Kidney (tissue), 14 donors: ENCODE results near the gene PRR19. TPM values are rescaled to one million over a fixed set of nuclear protein-coding genes. Genes with fewer than 3 reads are reported as not detected.

Source experiments
- DNase-seq, 5 donors: peaks; one replicate each; pipeline ENCODE4 v3.0.0-alpha.2; 2013 to 2020
- FAIRE-seq: peaks from 2 replicates; lab custom pipeline; 2012; peaks lifted over from hg19 to GRCh38; lab: Jason Lieb, UNC
- H3K27ac ChIP-seq, 2 donors: one replicate each; pipeline ENCODE4 v1.7.0; 2013; ENCODE audit warnings: low read depth in 2 of 2, low read length in 2 of 2, inconsistent platforms in 1 of 2
- H3K27me3 ChIP-seq: one replicate; pipeline ENCODE4 v1.7.1; 2013; ENCODE audit warnings: low read length, inconsistent platforms; ENCODE audit not compliant: control insufficient read depth, insufficient read depth
- H3K36me3 ChIP-seq, 3 donors: one replicate each; pipeline versions ENCODE4 v1.7.0 to v1.7.1; 2013; ENCODE audit warnings: low read length in 3 of 3, control low read depth in 1 of 3, inconsistent platforms in 1 of 3; ENCODE audit not compliant: insufficient read depth in 3 of 3, control insufficient read depth in 2 of 3
- H3K4me1 ChIP-seq, 3 donors: one replicate each; pipeline versions ENCODE4 v1.7.0 to v1.7.1; 2013; ENCODE audit warnings: low read length in 3 of 3, inconsistent platforms in 1 of 3, low read depth in 1 of 3; ENCODE audit not compliant: control insufficient read depth in 2 of 3, insufficient read depth in 2 of 3
- H3K4me3 ChIP-seq, 3 donors: one replicate each; pipeline versions ENCODE4 v1.7.0 to v1.8.1; 2013; ENCODE audit warnings: low read length in 3 of 3, control low read depth in 1 of 3, inconsistent platforms in 1 of 3
- H3K9ac ChIP-seq, 3 donors: one replicate each; pipeline versions ENCODE4 v1.7.0 to v1.7.1; 2013; ENCODE audit warnings: low read length in 3 of 3, control low read depth in 1 of 3, inconsistent platforms in 1 of 3
- H3K9me3 ChIP-seq, 3 donors: one replicate each; pipeline versions ENCODE4 v1.7.0 to v1.7.1; 2013; ENCODE audit warnings: low read length in 3 of 3, control low read depth in 1 of 3, inconsistent platforms in 1 of 3; ENCODE audit not compliant: control insufficient read depth in 2 of 3, insufficient read depth in 1 of 3
- intact Hi-C: fragments of 100-400 bp; cut with DNase I; formaldehyde crosslinking; loops from one replicate; pipeline ENCODE4 v1.11.1; 2022
- polyA plus RNA-seq: library from polyadenylated mRNA; stranded (reverse); fragments of 350-450 nt; fragmentation: Illumina TruSeq; extraction: RNeasy Lipid Tissue Mini Kit (QIAGEN cat#74804); gene quantifications from one replicate; pipeline ENCODE4 v1.2.3, GENCODE V29; 2014; ENCODE audit warnings: low read depth, low replicate concordance; ENCODE audit not compliant: insufficient read depth
- total RNA-seq: library from RNA; stranded (reverse); fragmentation: NEBNext Ultra II Directional; extraction: Animal tissue kit (Norgen Biotek cat#: 25700); gene quantifications from one replicate; pipeline ENCODE4 v1.2.1, GENCODE V29; 2021
- TF ChIP-seq, protein P1 (sequence below): IDR thresholded peaks from 3 replicates; pipeline ENCODE4 v1.5.1; 2012; ENCODE audit warnings: mild to moderate bottlenecking, moderate library complexity, borderline replicate concordance; ENCODE audit not compliant: insufficient read depth; ENCODE audit errors: extremely low read depth
- donor health status: control.
- donor health status: control.
- donor health status: control.
- donor health status: control.
- donor health status: control.
- donor health status: DM: yes; HTN: yes; CAD: no.
- donor health status: Normal renal cell carcinoma (clear cell type).

PRR19 gene
- total and polyA plus RNA-seq, 2 donors from 2014 or later = 0.47 to 0.71 TPM

DNA sequence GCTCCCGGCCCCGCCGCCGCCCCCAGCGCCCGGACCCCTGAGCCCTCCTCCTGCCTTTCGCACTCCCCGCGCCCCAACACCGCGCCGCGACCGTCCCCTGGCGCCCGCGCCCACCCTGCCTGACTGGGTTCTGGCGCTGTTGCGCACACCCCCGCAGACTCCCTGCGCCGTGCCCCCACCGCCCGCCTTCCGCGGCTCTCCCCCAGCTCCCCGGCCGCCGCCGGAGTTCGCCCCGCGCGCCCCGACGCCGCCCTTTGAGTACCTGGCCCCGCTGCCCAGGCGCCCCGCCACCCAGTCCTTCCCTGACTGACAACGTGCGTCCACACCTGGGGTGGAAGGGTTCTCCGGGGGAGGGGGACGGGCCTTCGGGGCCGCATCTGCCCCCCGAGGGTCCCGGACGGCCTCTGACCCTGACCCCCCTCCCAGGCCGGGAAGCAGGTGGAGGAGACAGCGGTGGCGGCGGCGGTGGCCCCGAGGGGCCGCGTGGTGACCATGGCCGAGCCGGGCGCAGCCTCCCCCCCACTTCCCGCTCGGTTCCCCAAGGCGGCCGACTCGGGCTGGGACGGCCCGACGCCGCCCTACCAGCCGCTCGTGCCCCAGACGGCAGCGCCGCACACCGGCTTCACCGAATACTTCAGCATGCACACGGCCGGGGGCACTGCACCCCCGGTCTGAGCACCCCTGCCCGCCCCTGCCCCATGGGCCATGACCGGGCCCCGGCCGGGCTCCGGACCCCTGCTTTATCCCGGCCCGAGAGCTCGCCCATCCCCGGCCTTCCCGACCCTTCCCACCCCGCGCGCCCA, 22.1 kb downstream of the PRR19 start:
- Histone ChIP-seq H3K9me3 (no peaks in the 10 kb centered on the region), H3K4me1 (peaks cover 0 to 10% (median 9%) of the 10 kb centered on the region in 3 donors), H3K9ac (no peak overlapping the region), H3K27me3 (peaks cover 4% of the 10 kb centered on the region), H3K36me3 (no peaks in the 10 kb centered on the region), H3K4me3 (no peak overlapping the region), H3K27ac (no peak overlapping the region)
- no peak for FAIRE-seq
- intact Hi-C loops = no loop called here
- TF ChIP-seq, protein P1, sequence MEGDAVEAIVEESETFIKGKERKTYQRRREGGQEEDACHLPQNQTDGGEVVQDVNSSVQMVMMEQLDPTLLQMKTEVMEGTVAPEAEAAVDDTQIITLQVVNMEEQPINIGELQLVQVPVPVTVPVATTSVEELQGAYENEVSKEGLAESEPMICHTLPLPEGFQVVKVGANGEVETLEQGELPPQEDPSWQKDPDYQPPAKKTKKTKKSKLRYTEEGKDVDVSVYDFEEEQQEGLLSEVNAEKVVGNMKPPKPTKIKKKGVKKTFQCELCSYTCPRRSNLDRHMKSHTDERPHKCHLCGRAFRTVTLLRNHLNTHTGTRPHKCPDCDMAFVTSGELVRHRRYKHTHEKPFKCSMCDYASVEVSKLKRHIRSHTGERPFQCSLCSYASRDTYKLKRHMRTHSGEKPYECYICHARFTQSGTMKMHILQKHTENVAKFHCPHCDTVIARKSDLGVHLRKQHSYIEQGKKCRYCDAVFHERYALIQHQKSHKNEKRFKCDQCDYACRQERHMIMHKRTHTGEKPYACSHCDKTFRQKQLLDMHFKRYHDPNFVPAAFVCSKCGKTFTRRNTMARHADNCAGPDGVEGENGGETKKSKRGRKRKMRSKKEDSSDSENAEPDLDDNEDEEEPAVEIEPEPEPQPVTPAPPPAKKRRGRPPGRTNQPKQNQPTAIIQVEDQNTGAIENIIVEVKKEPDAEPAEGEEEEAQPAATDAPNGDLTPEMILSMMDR = no peak
- DNase-seq = peak in 1 of 5 donors; percentile 79

DNA sequence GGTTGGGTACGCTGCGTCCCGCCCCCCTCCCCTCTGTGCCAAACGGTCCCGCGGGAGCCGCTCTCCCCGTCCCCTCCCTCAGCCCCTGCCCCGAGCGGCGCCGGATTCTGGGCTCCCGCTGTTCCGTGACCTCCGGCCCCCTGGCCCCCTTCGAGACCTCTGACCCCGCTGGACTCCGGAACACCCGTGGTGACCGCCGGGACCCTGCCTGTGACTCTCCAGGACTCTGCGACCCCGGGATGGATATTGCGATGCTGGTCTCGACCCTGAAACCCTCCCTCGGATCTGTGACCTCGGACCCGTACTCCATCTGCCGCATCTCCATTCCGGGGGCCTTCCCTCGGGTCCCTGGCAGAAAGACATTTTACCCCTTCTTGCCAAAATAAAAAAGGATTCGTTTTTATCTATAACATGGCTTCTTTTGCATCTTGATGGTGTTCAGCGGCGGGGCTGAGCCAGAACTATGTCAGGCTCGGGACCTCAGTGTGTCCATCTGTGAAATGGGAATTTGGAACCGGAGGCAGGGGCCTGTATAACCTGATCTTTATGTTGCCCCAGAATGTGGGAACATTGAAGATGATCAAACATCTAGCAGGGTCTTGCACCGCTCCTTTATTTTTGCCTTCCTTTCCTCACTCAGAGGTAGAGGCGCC, 22.8 kb downstream of the PRR19 start:
- intact Hi-C loops = no loop called here
- no peak for DNase-seq
- H3K9me3 ChIP-seq = no peaks in the 10 kb centered on the region
- peaks cover 0 to 10% (median 9%) of the 10 kb centered on the region in 3 donors for H3K4me1 ChIP-seq
- H3K4me3 ChIP-seq = peak overlapping the region in 2 of 3 donors; percentile 45 to 91
- no peak overlapping the region for H3K9ac ChIP-seq
- H3K27me3 ChIP-seq = peaks cover 4% of the 10 kb centered on the region
- H3K27ac ChIP-seq = no peak overlapping the region
- no peak for FAIRE-seq
- TF ChIP-seq, protein P1 = no peak
- H3K36me3 ChIP-seq = no peaks in the 10 kb centered on the region

DNA sequence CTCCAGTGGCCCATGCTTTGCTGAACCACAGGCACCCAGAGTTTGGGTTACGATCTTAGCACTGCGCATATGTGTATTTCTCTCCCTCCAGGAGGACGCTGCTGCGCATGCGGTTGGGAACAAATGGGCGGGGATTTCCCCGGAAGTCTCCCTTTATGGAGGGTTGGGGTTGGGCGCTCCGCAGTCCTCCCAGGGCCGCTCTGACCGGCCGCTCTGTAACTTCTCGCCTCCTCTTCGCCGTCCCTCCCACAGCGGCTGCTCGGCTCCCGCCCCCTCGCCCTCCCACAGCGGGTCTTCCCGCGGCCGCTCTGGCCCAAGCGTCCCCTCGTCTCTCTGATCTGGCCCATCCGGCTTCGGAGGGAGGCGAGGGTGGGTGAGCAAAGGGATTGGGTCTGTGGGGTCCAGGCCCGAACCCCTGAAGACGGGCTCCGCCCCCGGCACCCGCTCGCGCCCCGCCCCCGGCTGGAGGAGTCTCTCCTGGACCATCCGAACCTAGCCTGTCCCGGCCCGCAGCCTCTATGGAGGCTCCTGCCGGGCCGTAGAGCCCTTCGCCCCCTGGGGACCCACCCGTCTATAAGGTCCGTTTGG, 23.5 kb downstream of the PRR19 start, which contains the start of gene MEGF8:
Gene MEGF8, plus strand, starts transcription at position 328 of the 588 bp plus-strand sequence. CDS start 609 bp downstream, outside the sequence.
- peak; percentile 97 for FAIRE-seq
- Histone ChIP-seq H3K4me3 (peak within 1 kb of the TSS; percentile 59 to 91 (median 73)), H3K9ac (peak within 1 kb of the TSS; percentile 2 to 94 (median 44)), H3K4me1 (peaks cover 0 to 10% (median 9%) of the 10 kb centered on the region in 3 donors), H3K27ac (peak within 1 kb of the TSS in 1 of 2 donors; percentile 71), H3K36me3 (no peaks in the 10 kb centered on the region), H3K9me3 (no peaks in the 10 kb centered on the region), H3K27me3 (peaks cover 4% of the 10 kb centered on the region)
- TF ChIP-seq, protein P1 = peak; percentile 81
- DNase-seq = peak; percentile 99 to 100 (median 99)
- intact Hi-C loops = no loop called here
